Activated CD4-positive, CD25-positive, alpha-beta regulatory T cell treated with anti-CD3 and anti-CD28 coated beads, Interleukin-2, amount 50 U/mL, for 16 hours (primary cell): ENCODE results near the gene SIAH3.
"Not testable (repeated sequence)": the region's sequence is repeated elsewhere in the genome, so short reads cannot be mapped to it uniquely, and the experiment has no call there.

Source experiments
- DNase-seq: peaks from one replicate; pipeline ENCODE4 v3.0.0-alpha.2; 2020; ENCODE audit warnings: low read depth, low spot score

Gene SIAH3

GRCh38 chr13:45851171-45851921 lies at the start of gene SIAH3:
Gene SIAH3 (minus strand): TSS chr13:45851753. CDS start chr13:45851629, 124 bp downstream.
- DNase-seq = no peak

DNA sequence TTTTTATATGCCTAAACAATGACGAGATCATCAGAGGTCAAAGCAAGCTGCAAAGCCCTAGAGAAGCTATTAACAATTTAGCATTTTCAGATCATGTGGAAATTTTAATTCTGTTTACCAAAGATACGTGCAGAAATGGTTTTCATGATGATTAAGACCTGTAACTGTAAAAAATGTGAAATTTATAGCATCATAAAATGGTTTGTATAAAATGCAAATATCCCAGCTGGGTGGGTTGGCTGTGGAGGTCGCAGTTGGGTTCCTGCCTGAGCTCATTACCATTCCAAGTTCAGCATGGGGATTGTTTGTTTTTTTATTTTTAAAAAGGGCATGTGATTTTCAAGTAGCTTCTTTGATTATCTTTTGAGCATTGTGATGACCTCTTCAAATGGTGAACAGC lies 47.9 kb upstream of the SIAH3 start:
- DNase-seq = no peak

DNA sequence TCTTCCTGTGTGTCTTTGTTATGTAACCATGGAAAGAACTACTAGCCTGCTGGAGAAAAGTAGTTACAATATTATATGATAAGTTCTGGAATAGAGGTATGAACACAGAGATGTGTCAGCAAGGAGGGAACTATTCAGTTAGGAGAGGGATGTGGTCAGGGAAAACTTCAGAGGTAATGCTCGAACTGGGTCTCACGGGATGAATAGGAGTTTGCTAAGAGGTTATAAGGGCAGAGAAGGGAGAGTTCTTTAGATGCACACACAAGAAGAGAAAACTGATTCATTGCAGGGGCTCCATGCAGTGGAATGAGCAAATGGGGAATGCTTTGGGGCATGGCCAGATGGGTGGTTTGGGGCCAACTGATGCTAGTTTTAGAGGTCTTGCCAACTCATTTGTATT lies 46.0 kb upstream of the SIAH3 start:
- DNase-seq = no peak

DNA sequence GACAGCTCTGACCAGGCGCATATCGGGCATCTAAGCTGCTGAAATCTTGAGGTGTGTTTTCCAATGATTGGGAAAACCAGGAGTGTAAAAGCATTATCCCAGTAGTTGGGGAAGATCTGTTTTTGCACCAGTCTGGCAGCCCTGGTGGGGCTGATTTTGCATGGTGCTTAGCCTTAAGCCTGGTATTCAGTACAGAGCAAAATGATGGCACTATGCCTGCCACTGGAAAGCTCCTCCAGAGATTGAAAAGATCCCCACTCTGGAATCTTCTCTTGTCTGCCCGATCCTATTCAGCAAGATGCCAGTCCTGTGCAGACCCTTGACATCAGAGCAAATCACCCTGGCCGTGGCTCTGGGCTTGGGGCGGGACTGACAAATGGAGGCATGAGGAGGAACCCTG lies 44.7 kb upstream of the SIAH3 start:
- DNase-seq = no peak

GRCh38 chr13:45895881-45896280 lies 44.3 kb upstream of the SIAH3 start:
- no peak for DNase-seq

DNA sequence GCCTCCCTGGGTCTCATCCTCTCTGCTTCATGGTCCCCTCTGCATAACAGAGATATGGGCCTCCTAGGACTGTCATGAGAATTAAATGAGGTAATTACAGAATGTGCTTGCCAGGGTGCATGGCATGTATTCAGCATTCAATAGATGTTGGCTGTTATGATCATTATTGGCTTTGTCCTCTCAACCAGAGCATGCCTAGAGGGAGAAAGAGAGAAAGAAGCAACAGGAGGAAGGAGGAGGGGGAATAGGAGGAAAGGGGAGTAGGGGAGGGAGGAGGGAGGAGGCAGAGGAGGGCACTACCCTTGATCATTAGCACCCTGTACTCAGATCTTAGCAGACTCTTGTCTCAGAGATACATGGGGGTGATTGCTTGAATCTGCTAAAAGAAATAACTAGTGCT lies 41.0 kb upstream of the SIAH3 start:
- no peak for DNase-seq

GRCh38 chr13:45889590-45890243 lies 38.2 kb upstream of the SIAH3 start:
- no peak for DNase-seq

GRCh38 chr13:45886466-45886865 lies 34.9 kb upstream of the SIAH3 start:
- no peak for DNase-seq

- DNase-seq = no peak
Observed at GRCh38 chr13:45885194-45885593, 33.6 kb upstream of the SIAH3 start.

DNA sequence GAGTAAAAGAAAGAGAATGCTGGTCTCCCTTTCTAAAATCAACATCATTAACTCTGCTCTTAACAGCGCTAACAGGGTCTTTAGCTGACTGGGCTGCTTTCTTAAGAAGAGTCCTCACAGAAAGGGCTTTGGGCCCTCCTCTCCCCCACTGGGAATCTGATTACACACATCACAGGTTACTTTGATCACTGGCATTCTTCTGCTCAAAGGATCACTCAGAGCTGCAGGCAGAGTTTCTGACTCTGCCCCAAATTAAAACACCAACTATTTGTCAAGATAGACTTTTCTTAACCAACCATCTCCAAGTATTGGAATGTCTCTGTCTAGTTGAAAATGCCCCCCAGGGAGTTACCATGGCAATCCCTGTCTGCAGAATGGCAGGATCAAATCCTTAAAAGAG lies 31.1 kb upstream of the SIAH3 start:
- no peak for DNase-seq

DNA sequence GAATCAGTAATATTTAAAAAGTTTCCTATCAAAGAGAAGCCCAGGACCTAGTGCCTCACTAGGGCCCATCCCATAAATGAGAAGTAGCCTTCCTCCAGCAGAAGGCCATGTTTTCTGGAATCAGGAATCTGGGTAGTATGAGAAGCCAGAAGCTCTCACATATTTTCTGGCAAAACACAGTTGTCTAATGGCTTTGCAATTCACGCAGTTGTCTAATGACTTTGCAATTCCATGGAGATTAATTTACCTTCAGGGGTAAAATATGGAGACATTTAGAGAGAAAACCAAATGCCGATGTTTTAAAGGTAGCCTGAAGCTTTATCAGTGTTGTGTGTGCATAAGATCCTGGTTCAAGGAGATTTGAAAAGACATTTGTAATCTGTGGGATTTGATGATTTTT lies 29.8 kb upstream of the SIAH3 start:
- DNase-seq = no peak

DNA sequence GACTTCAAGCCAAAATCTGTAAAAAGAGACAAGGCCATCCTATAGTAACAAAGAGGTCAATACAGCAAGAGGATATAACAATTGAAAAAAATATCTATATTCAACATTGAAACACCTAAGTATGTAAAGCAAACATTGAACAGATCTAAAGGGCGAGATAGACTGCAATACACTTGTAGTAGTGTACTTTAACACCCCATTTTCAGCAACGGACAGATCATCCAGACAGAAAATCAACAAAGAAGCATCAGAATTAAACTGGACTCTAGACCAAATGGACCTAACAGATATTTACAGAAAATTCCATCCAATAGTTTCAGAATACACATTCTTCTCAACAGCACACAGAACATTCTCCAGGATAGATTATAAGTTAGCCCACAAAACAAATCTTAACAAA lies 28.7 kb upstream of the SIAH3 start:
- no peak for DNase-seq

- no peak for DNase-seq
Observed at GRCh38 chr13:45879666-45880065, 28.1 kb upstream of the SIAH3 start.

- DNase-seq = no peak
Observed at GRCh38 chr13:45878966-45879365, 27.4 kb upstream of the SIAH3 start.

- DNase-seq = no peak
Observed at GRCh38 chr13:45876781-45877180, 25.2 kb upstream of the SIAH3 start.

DNA sequence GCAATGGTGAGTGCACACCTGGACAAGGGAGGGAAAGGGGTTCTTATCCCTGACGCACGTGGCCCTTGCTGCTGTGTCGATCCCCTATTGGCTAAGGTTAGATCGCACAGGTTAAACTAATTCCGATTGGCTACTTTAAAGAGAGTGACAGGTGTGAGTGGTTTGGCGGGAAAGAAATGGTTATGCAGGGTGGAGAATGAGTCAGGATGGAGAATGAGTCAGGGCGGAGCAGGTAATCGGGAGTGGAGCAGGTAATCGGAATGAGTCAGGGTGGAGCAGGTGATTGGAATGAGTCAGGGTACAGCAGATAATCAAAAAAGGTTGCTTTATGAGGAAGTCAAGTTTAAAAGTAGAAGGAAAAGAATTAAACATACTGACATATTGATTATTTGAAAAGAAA lies 24.4 kb upstream of the SIAH3 start:
- DNase-seq = no peak

- no peak for DNase-seq
Observed at GRCh38 chr13:45873491-45874325, 22.2 kb upstream of the SIAH3 start.

DNA sequence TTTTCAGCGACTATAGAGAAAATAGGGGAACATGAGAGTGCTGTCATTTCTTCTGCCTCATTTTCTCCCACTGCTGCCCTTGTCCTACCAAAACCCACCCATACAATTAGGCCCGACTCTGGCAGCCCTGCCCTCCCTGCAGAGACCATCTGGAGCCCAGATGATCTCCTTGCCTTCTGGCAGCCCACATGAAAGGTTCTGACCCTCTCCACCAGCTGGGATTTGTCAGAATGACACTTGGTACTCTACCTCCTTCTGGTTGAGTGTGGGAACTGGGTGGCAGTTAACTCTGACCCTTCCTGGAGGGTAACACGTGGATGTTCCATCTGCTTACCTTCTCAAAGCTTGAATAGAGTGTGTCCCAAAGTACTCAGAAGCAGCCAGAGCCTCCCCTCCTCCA lies 21.0 kb upstream of the SIAH3 start:
- DNase-seq = no peak

DNA sequence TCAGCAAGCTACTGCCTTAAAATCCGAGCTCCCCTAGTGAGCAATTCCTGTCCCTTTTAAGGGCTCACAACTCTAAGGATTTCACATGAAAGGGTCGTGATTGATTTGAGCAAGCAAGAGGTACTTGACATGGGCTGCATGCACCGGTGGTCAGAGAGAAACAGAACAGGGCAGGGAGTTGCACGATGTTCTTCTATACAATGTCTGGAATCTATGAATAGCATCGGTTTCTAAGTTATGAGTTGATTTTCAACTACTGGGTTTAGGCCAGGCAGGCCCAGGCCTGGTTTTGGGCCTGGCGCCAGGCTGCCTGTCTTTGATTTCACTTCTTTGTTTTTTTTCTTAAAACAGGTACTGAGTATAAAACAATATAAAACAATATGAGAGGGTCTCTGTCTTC lies 19.6 kb upstream of the SIAH3 start:
- not testable (repeated sequence) for DNase-seq

GRCh38 chr13:45870232-45870631 lies 18.7 kb upstream of the SIAH3 start:
- no peak for DNase-seq

- no peak for DNase-seq
Observed at GRCh38 chr13:45865414-45865813, 13.9 kb upstream of the SIAH3 start.
